Measurements from ENCODE around the gene ZNF213.

ZNF213 gene

DNA sequence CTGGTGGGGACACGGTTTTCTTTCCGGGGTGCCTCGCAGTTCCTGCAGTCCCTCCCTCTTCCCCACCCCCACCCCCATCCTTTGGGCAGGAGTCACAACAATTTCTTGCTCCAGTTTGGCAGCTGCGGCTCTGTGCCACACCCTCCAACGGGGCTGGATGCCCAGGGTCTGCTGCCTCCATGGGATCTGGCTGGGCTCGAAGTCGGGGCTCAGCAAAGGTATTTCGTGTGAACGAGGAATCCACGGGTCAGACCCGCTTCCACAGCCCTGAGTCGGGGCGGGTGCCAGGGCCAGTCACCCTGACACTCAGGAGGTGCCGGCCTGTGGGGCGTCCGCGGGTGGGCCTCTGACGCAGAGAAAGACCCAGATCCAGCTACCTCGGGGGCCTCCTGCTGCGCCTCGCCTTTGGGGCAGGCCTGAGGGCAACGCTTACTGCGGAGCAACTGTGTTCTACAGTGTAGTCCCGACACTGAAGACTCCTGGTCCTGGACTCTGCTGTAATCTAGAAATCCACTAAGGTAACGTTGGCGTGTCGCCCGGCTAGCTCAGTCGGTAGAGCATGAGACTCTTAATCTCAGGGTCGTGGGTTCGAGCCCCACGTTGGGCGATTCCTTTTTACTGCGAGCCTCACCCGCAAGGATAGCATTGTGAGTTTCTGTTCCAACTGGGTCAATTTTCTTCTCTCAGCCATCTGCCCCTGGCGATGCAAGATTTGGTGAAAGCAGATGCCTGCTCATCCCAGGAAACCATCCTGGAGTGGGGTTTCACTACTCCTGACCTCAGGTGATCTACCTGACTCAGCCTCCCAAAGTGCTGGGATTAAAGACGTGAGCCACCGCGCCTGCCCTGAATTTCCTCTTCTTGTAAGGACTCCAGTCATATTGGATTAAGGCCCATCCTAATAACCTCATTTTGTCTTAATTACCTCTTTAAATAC lies 40.6 kb downstream of the ZNF213 start (continued):
- TF ChIP-seq, protein P1, sequence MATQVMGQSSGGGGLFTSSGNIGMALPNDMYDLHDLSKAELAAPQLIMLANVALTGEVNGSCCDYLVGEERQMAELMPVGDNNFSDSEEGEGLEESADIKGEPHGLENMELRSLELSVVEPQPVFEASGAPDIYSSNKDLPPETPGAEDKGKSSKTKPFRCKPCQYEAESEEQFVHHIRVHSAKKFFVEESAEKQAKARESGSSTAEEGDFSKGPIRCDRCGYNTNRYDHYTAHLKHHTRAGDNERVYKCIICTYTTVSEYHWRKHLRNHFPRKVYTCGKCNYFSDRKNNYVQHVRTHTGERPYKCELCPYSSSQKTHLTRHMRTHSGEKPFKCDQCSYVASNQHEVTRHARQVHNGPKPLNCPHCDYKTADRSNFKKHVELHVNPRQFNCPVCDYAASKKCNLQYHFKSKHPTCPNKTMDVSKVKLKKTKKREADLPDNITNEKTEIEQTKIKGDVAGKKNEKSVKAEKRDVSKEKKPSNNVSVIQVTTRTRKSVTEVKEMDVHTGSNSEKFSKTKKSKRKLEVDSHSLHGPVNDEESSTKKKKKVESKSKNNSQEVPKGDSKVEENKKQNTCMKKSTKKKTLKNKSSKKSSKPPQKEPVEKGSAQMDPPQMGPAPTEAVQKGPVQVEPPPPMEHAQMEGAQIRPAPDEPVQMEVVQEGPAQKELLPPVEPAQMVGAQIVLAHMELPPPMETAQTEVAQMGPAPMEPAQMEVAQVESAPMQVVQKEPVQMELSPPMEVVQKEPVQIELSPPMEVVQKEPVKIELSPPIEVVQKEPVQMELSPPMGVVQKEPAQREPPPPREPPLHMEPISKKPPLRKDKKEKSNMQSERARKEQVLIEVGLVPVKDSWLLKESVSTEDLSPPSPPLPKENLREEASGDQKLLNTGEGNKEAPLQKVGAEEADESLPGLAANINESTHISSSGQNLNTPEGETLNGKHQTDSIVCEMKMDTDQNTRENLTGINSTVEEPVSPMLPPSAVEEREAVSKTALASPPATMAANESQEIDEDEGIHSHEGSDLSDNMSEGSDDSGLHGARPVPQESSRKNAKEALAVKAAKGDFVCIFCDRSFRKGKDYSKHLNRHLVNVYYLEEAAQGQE (tag by site-specific recombination; IDR thresholded peaks at IDR 0.05): no peak
- TF ChIP-seq ZNF48 (tag by site-specific recombination; IDR thresholded peaks at IDR 0.05) (no peak), ZNF274 (IDR thresholded peaks at IDR 0.05; ENCODE audit: low read length) (no peak), ZNF274 (tag by site-specific recombination; IDR thresholded peaks at IDR 0.05; ENCODE audit: borderline replicate concordance) (no peak), ZNF426 (tag by site-specific recombination; IDR thresholded peaks at IDR 0.05) (no peak), ZNF843 (tag by site-specific recombination; IDR thresholded peaks at IDR 0.05) (no peak), HOXA7 (CRISPR knock-in tag; IDR thresholded peaks at IDR 0.05; ENCODE audit: borderline replicate concordance) (no peak), EGR2 (tag by site-specific recombination; IDR thresholded peaks at IDR 0.05; ENCODE audit: low read depth) (no peak), ZNF214 (tag by site-specific recombination; IDR thresholded peaks at IDR 0.05; ENCODE audit: borderline replicate concordance) (no peak), YY1 (tag by site-specific recombination; IDR thresholded peaks at IDR 0.05) (0 out of 2 replicates have a peak, but pooled peaks have one; percentile 31), ZNF169 (tag by site-specific recombination; IDR thresholded peaks at IDR 0.05) (no peak), ZNF660 (tag by site-specific recombination; IDR thresholded peaks at IDR 0.05) (peak; percentile 80), KLF1 (tag by site-specific recombination; IDR thresholded peaks at IDR 0.05) (no peak; the same call in 1 of the 2 replicates), ZNF433 (tag by site-specific recombination; IDR thresholded peaks at IDR 0.05; ENCODE audit: low read depth) (no peak), ZNF626 (tag by site-specific recombination; IDR thresholded peaks at IDR 0.05) (no peak), GLI4 (tag by site-specific recombination; IDR thresholded peaks at IDR 0.05) (no peak), ZNF121 (tag by site-specific recombination; IDR thresholded peaks at IDR 0.05) (no peak), ZNF610 (tag by site-specific recombination; IDR thresholded peaks at IDR 0.05; ENCODE audit: borderline replicate concordance) (no peak), ZNF776 (tag by site-specific recombination; IDR thresholded peaks at IDR 0.05; ENCODE audit: borderline replicate concordance) (no peak), ZBTB48 (tag by site-specific recombination; IDR thresholded peaks at IDR 0.05) (0 out of 2 replicates have a peak, but pooled peaks have one; percentile 26), SP3 (tag by site-specific recombination; IDR thresholded peaks at IDR 0.05) (0 out of 2 replicates have a peak, but pooled peaks have one; percentile 14), ZNF335 (tag by site-specific recombination; conservative IDR thresholded peaks at IDR 0.05) (peak; percentile 7), ZNF175 (tag by site-specific recombination; IDR thresholded peaks at IDR 0.05) (no peak), HOXD13 (CRISPR knock-in tag; IDR thresholded peaks at IDR 0.05; ENCODE audit: borderline replicate concordance) (no peak), KLF8 (tag by site-specific recombination; IDR thresholded peaks at IDR 0.05) (0 out of 2 replicates have a peak, but pooled peaks have one; percentile 31), ZNF239 (tag by site-specific recombination; IDR thresholded peaks at IDR 0.05) (no peak), SALL2 (tag by site-specific recombination; IDR thresholded peaks at IDR 0.05; ENCODE audit: borderline replicate concordance) (no peak)
- TF ChIP-seq, protein P2, sequence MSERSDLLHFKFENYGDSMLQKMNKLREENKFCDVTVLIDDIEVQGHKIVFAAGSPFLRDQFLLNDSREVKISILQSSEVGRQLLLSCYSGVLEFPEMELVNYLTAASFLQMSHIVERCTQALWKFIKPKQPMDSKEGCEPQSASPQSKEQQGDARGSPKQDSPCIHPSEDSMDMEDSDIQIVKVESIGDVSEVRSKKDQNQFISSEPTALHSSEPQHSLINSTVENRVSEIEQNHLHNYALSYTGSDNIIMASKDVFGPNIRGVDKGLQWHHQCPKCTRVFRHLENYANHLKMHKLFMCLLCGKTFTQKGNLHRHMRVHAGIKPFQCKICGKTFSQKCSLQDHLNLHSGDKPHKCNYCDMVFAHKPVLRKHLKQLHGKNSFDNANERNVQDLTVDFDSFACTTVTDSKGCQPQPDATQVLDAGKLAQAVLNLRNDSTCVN (tag by site-specific recombination; optimal IDR thresholded peaks at IDR 0.05): peak; percentile 25
- TF ChIP-seq, protein P3, sequence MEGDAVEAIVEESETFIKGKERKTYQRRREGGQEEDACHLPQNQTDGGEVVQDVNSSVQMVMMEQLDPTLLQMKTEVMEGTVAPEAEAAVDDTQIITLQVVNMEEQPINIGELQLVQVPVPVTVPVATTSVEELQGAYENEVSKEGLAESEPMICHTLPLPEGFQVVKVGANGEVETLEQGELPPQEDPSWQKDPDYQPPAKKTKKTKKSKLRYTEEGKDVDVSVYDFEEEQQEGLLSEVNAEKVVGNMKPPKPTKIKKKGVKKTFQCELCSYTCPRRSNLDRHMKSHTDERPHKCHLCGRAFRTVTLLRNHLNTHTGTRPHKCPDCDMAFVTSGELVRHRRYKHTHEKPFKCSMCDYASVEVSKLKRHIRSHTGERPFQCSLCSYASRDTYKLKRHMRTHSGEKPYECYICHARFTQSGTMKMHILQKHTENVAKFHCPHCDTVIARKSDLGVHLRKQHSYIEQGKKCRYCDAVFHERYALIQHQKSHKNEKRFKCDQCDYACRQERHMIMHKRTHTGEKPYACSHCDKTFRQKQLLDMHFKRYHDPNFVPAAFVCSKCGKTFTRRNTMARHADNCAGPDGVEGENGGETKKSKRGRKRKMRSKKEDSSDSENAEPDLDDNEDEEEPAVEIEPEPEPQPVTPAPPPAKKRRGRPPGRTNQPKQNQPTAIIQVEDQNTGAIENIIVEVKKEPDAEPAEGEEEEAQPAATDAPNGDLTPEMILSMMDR (tag by site-specific recombination; IDR thresholded peaks at IDR 0.05): no peak
- TF ChIP-seq, protein P4, sequence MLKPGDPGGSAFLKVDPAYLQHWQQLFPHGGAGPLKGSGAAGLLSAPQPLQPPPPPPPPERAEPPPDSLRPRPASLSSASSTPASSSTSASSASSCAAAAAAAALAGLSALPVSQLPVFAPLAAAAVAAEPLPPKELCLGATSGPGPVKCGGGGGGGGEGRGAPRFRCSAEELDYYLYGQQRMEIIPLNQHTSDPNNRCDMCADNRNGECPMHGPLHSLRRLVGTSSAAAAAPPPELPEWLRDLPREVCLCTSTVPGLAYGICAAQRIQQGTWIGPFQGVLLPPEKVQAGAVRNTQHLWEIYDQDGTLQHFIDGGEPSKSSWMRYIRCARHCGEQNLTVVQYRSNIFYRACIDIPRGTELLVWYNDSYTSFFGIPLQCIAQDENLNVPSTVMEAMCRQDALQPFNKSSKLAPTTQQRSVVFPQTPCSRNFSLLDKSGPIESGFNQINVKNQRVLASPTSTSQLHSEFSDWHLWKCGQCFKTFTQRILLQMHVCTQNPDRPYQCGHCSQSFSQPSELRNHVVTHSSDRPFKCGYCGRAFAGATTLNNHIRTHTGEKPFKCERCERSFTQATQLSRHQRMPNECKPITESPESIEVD (tag by site-specific recombination; IDR thresholded peaks at IDR 0.05): no peak
- TF ChIP-seq, protein P5, sequence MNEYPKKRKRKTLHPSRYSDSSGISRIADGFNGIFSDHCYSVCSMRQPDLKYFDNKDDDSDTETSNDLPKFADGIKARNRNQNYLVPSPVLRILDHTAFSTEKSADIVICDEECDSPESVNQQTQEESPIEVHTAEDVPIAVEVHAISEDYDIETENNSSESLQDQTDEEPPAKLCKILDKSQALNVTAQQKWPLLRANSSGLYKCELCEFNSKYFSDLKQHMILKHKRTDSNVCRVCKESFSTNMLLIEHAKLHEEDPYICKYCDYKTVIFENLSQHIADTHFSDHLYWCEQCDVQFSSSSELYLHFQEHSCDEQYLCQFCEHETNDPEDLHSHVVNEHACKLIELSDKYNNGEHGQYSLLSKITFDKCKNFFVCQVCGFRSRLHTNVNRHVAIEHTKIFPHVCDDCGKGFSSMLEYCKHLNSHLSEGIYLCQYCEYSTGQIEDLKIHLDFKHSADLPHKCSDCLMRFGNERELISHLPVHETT (tag by site-specific recombination; IDR thresholded peaks at IDR 0.05): peak; percentile 53; the same call in 1 of the 2 replicates

Data from HEK293 (cell line).